GM12801 (cell line): Measurements from ENCODE around the gene ZC3H18.

Experiments
- TF ChIP-seq, protein P1 (sequence below): IDR thresholded peaks from one replicate; pipeline ENCODE4 v1.5.1; 2011; ENCODE audit warnings: control low read depth; ENCODE audit not compliant: insufficient read length; ENCODE audit errors: extremely low read depth

Gene ZC3H18

DNA sequence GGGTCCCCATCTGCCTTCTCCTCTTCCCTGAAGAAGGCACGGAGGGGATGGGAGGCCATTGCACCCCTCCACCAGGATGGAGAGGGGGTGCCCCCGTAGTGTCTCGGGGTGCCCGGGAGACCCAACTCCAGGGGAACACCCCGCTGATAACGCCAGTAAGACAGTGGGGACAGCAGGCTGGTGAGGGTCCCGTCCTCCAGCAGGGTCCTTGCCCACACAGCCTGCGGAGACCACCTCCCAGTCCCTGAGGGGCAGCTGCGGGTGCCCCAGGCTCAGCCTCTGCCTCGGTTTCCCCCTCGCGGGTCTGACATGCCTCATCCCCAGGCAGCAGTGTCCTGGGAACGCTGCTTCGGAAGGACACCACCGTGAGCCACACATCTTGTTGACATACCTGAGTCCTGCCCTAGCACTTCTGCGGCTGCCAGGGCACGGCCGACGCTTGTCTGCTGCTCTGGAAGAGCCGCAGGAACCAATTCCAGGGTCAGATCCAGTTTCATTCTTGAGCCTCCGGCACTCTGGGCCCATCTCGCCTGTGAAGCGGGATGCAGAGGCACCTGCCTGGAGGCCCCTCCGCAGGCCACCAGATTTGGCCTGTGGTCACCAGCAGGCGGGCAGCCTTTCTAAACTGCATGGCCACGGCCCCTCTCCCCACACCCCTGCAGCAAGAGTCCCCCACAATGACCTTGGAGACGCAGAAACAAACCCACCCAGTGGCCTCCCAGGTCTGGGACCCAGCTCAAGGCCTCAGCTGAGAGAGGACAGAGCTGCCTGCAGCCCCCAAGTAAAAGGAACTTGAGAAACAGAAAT lies 39.9 kb upstream of the ZC3H18 start:
- TF ChIP-seq, protein P1, sequence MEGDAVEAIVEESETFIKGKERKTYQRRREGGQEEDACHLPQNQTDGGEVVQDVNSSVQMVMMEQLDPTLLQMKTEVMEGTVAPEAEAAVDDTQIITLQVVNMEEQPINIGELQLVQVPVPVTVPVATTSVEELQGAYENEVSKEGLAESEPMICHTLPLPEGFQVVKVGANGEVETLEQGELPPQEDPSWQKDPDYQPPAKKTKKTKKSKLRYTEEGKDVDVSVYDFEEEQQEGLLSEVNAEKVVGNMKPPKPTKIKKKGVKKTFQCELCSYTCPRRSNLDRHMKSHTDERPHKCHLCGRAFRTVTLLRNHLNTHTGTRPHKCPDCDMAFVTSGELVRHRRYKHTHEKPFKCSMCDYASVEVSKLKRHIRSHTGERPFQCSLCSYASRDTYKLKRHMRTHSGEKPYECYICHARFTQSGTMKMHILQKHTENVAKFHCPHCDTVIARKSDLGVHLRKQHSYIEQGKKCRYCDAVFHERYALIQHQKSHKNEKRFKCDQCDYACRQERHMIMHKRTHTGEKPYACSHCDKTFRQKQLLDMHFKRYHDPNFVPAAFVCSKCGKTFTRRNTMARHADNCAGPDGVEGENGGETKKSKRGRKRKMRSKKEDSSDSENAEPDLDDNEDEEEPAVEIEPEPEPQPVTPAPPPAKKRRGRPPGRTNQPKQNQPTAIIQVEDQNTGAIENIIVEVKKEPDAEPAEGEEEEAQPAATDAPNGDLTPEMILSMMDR: no peak

DNA sequence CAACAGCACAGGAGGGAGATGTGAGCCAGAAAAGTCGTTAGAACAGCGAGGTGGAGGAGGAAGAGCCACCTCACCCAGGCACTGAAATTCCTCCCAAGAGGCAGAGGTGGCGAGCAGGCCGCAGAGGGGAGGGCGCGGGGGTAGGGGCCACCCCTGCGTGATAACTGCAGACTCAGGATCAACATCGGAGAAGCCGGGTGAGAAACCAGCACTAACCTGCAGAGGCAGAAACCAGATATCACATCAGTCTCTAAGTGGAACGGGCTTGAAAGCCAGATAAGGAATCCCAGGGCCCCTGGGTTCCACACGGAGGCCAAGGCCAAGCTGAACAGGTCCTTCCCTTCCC lies 39.4 kb upstream of the ZC3H18 start:
- TF ChIP-seq, protein P1: no peak

DNA sequence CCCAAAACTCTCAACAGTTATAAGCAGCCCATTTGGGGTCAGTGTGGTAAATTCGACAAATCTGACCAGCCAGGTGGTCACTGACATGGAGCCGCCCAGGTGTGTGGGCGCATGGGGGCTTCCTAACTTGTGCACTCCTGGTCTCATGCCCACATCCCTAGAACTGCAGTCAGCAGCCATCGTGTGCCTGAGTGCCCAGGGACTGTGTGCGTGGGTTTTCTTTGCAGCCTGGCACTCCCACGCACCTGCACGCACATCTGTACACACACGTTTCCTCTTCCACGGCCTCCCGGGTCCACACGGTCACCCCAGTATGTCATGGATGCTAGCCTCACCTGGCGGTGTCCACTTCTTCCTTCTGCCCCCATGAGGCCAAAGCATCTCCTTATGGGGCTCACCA lies 38.9 kb upstream of the ZC3H18 start:
- TF ChIP-seq, protein P1: no peak

DNA sequence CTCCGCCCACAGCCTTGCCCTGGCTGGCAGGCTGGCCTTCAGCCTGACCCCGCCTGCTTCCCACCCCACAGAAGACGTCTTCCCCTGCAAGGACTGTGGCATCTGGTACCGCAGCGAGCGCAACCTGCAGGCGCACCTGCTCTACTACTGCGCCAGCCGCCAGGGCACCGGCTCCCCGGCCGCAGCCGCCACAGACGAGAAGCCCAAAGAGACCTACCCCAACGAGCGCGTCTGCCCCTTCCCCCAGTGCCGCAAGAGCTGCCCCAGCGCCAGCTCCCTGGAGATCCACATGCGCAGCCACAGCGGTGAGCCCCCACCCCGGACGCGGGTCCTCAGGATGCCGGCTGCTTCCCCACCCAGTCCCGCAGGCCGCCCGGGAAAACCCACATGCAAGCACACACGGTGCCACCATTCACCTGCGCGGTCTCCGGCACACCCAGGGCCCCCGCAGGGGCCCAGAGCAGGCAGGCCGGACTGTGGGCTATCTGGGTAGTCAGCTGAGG lies 38.2 kb upstream of the ZC3H18 start:
- TF ChIP-seq, protein P1: no peak

DNA sequence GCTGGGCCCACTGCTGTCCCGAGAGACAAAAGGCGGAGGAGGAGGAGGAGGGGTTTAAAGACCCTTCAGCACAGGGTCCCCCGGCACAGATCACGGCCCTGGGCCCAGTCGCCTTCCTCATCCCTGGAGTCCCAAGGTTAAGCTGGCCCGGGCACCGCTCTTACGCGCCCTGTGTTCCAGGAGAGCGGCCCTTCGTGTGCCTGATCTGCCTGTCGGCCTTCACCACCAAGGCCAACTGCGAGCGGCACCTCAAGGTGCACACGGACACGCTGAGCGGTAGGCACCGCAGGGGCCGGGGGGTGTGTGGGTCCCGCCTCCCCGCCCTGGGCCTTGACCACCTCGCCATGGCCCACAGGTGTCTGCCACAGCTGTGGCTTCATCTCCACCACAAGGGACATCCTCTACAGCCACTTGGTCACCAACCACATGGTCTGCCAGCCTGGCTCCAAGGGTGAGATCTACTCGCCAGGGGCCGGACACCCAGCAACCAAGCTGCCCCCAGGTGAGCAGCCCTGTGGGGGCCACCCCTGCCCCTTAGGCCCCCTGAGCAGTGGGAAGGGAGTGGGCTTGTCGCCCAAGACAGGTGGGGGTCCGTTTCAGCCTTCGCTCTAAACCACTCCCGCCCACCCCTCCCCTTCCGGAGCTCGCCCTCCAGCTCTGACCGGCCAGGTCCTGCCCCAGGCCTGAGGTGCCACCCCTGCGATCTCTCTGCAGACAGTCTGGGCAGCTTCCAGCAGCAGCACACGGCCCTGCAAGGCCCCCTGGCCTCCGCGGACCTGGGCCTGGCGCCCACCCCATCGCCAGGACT lies 37.6 kb upstream of the ZC3H18 start:
- TF ChIP-seq, protein P1: no peak

DNA sequence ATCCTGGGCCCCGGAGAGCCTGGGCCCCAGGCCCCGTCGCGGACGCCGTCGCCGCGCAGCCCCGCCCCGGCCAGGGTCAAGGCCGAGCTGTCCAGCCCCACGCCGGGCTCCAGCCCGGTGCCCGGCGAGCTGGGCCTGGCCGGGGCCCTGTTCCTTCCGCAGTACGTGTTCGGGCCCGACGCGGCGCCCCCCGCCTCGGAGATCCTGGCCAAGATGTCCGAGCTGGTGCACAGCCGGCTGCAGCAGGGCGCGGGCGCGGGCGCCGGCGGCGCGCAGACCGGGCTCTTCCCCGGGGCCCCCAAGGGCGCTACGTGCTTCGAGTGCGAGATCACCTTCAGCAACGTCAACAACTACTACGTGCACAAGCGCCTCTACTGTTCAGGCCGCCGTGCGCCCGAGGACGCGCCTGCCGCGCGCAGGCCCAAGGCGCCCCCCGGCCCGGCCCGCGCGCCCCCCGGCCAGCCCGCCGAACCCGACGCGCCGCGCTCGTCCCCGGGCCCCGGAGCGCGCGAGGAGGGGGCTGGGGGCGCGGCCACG lies 36.8 kb upstream of the ZC3H18 start:
- TF ChIP-seq, protein P1: no peak

DNA sequence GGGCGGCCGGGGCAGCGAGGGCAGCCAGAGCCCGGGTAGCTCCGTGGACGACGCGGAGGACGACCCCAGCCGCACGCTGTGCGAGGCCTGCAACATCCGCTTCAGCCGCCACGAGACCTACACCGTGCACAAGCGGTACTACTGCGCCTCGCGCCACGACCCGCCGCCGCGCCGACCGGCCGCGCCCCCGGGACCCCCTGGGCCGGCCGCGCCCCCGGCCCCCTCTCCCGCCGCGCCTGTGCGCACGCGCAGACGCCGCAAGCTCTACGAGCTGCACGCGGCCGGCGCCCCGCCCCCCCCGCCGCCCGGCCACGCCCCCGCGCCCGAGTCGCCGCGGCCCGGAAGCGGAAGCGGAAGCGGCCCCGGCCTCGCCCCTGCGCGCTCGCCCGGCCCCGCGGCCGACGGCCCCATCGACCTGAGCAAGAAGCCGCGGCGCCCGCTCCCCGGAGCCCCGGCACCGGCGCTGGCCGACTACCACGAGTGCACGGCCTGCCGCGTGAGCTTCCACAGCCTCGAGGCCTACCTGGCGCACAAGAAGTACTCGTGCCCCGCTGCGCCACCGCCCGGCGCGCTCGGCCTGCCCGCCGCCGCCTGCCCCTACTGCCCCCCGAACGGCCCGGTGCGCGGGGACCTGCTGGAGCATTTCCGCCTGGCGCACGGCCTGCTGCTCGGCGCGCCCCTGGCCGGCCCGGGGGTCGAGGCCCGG lies 36.1 kb upstream of the ZC3H18 start:
- TF ChIP-seq, protein P1: no peak
